Esophagus muscularis mucosa (tissue), 4 donors: ENCODE data around the gene CHAC1. TPM values are rescaled to one million over a fixed set of nuclear protein-coding genes. Genes with fewer than 3 reads are reported as not detected.

Experiments
- DNase-seq: peaks from one replicate; pipeline ENCODE4 v3.0.0-alpha.2; 2017; ENCODE audit errors: extremely low spot score
- H3K27ac ChIP-seq, 4 donors: fragments of 200-600 bp; sonication (generic); replicated peaks in 1 of 4; 1 replicate in 3 of 4; 2 replicates in 1 of 4; pipeline ENCODE4 v1.5.1; 2016 to 2019; ENCODE audit warnings: mild to moderate bottlenecking in 1 of 4
- H3K27me3 ChIP-seq, 4 donors: fragments of 200-600 bp; sonication (generic); one replicate each; pipeline versions ENCODE4 v1.5.1 to v1.6.0; 2016 to 2019
- H3K36me3 ChIP-seq, 4 donors: fragments of 200-600 bp; sonication (generic); one replicate each; pipeline ENCODE4 v1.5.1; 2016 to 2019
- H3K4me1 ChIP-seq, 4 donors: fragments of 200-600 bp; sonication (generic); one replicate each; pipeline ENCODE4 v1.5.1; 2016 to 2019
- H3K4me3 ChIP-seq, 4 donors: fragments of 200-600 bp; sonication (generic); 1 replicate in 2 of 4; 2 replicates in 2 of 4; pipeline ENCODE4 v1.5.1; 2016 to 2019; ENCODE audit warnings: mild to moderate bottlenecking in 4 of 4, moderate library complexity in 1 of 4
- H3K9me3 ChIP-seq, 4 donors: fragments of 200-600 bp; sonication (generic); 1 replicate in 3 of 4; 2 replicates in 1 of 4; pipeline ENCODE4 v1.5.1; 2016 to 2019
- EP300 ChIP-seq: sonication (generic); formaldehyde crosslinking; IDR thresholded peaks from one replicate; pipeline ENCODE4 v1.6.1; 2017; ENCODE audit warnings: antibody characterized with exemption
- POLR2A ChIP-seq: fragments of 450-650 bp; IDR thresholded peaks from one replicate; pipeline ENCODE4 v1.6.1; 2017; ENCODE audit warnings: antibody characterized with exemption, moderate library complexity, mild to moderate bottlenecking, low read depth
- POLR2AphosphoS5 ChIP-seq, 2 donors: sonication (generic); formaldehyde crosslinking; IDR thresholded peaks; one replicate each; pipeline ENCODE4 v1.6.1; 2017; ENCODE audit warnings: antibody characterized with exemption in 2 of 2
- WGBS: methylation state at CpG from one replicate; pipeline ENCODE4 v1.1.5; 2018; 5-methylcytosine and 5-hydroxymethylcytosine counted together
- intact Hi-C: fragments of 100-400 bp; cut with DNase I; formaldehyde crosslinking; loops from one replicate; pipeline ENCODE4 v1.15.1; 2023
- total RNA-seq, 4 donors: library from RNA; depleted of rRNA; stranded (reverse); fragments of >200 nt; gene quantifications; one replicate each; pipeline versions ENCODE4 v1.1.0 to v1.2.1, GENCODE V29; 2016
- TF ChIP-seq, protein P1 (sequence below), 3 experiments: fragments of 200-600 bp in 2 of 3; fragments of 450-650 bp in 1 of 3; sonication (generic) in 2 of 3; IDR thresholded peaks; one replicate each; pipeline ENCODE4 v1.5.1; 2017 to 2019; ENCODE audit warnings: antibody characterized with exemption in 3 of 3, mild to moderate bottlenecking in 2 of 3, moderate library complexity in 1 of 3

Gene CHAC1
- total RNA-seq, 4 donors from 2014 or later = 0.66 to 3.6 (median 1.3) TPM

DNA sequence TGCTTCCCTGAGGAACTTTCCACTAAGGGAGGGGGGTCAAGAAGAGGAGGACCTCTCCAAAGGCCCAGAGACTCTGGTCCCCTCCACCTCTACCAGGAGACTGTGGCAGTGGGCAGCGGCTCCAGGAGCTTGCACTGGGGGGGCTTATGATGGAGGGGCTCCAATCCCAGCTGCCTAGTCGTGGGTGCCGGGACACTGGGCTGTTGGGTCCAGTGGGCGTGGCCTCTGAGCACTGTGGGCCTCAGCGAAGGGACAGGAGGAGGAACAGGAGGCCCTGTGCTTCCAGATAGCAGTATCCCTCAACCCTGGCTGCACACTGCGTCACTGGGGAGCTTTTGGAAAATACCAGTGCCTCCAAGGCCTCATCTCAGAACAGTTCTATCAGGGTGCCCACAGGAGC is 37.6 kb upstream of the CHAC1 start:
- Histone ChIP-seq H3K27ac (peak overlapping the region in 1 of 4 donors; percentile 34), H3K36me3 (no peaks in the 10 kb centered on the region), H3K9me3 (no peaks in the 10 kb centered on the region), H3K27me3 (peaks cover 0 to 11% (median 0%) of the 10 kb centered on the region in 4 donors), H3K4me3 (no peak overlapping the region), H3K4me1 (peaks cover 0 to 19% (median 10%) of the 10 kb centered on the region in 4 donors)
- no CpG with 5 or more reads among the region's 6 CpGs for WGBS
- TF ChIP-seq POLR2AphosphoS5 (IDR thresholded peaks at IDR 0.05) (no peak), EP300 (no peak), POLR2A (no peak)
- TF ChIP-seq, protein P1, sequence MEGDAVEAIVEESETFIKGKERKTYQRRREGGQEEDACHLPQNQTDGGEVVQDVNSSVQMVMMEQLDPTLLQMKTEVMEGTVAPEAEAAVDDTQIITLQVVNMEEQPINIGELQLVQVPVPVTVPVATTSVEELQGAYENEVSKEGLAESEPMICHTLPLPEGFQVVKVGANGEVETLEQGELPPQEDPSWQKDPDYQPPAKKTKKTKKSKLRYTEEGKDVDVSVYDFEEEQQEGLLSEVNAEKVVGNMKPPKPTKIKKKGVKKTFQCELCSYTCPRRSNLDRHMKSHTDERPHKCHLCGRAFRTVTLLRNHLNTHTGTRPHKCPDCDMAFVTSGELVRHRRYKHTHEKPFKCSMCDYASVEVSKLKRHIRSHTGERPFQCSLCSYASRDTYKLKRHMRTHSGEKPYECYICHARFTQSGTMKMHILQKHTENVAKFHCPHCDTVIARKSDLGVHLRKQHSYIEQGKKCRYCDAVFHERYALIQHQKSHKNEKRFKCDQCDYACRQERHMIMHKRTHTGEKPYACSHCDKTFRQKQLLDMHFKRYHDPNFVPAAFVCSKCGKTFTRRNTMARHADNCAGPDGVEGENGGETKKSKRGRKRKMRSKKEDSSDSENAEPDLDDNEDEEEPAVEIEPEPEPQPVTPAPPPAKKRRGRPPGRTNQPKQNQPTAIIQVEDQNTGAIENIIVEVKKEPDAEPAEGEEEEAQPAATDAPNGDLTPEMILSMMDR (IDR thresholded peaks at IDR 0.05) = no peak
- no peak for DNase-seq
- intact Hi-C loops = no loop called here

DNA sequence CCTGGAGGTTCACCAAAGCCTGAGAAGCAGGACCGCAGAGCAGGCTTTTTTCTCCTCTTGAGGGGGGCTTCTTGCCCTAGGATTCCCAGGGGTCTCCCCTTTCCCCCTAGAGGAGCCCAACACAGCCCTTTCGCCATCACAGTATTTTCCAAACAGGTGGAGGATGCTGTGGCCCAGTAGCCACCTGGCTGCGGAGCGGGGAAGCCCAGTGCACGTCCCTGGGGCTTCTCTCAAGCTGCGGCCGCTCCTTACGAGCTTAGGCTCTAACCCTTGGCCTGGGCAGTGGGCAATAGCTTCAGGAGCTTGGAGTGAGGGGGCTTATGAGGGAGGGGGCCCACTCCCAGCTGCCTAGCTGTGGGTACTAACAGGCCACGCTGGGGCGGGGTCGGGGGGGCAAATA is 35.7 kb upstream of the CHAC1 start:
- Histone ChIP-seq H3K27me3 (peaks cover 0 to 11% (median 0%) of the 10 kb centered on the region in 4 donors), H3K27ac (peak overlapping the region in 2 of 4 donors; percentile 2 to 43), H3K4me1 (peaks cover 0 to 19% (median 10%) of the 10 kb centered on the region in 4 donors), H3K36me3 (no peaks in the 10 kb centered on the region), H3K4me3 (no peak overlapping the region), H3K9me3 (no peaks in the 10 kb centered on the region)
- 73% methylated on average over 10 of the region's 11 CpGs for WGBS
- TF ChIP-seq, protein P1 (IDR thresholded peaks at IDR 0.05) = no peak
- TF ChIP-seq POLR2AphosphoS5 (IDR thresholded peaks at IDR 0.05) = no peak
- no peak for TF ChIP-seq POLR2A
- TF ChIP-seq EP300 = no peak
- no peak for DNase-seq
- intact Hi-C loops = no loop called here

DNA sequence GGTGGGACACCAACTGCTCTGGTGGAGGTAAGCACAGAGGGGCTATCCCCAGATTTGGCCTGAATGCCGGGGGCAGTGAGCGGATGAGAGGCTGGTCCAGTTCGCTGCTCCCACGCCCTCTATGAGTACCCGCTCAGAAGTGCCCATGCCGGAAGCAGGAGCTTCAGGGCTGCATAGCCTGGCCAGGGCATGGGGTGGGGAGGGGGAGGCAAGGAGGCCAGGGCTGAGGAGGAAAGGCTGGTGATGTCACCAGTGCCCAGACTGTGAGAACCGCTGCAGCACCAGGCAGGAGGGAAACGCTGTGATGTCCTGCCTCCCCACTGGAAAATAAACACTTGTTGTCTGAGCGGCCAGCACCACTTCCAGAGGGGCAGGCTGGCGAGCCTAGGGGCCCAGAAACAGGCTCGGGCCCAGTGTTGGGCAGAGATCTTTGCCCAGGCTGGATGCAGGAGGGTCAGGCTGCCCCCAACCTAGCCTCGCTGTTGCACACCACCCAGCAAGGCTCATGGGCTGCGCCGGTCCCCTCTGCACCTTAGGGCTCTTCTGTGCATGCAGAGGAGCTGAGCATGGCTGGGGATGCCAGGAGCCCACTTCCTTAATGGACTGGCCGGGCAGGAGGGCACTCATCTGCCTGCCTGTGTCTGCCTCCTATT is 35.0 kb upstream of the CHAC1 start:
- Histone ChIP-seq H3K9me3 (no peaks in the 10 kb centered on the region), H3K4me3 (no peak overlapping the region), H3K27me3 (peaks cover 0 to 11% (median 0%) of the 10 kb centered on the region in 4 donors), H3K4me1 (peaks cover 0 to 19% (median 10%) of the 10 kb centered on the region in 4 donors), H3K36me3 (no peaks in the 10 kb centered on the region), H3K27ac (peak overlapping the region in 3 of 4 donors; percentile 2 to 59 (median 43))
- TF ChIP-seq, protein P1 (IDR thresholded peaks at IDR 0.05) = no peak
- TF ChIP-seq EP300 (no peak), POLR2A (no peak), POLR2AphosphoS5 (IDR thresholded peaks at IDR 0.05) (no peak)
- no peak for DNase-seq
- 76% methylated on average over 5 of the region's 15 CpGs for WGBS
- intact Hi-C loops = no loop called here

DNA sequence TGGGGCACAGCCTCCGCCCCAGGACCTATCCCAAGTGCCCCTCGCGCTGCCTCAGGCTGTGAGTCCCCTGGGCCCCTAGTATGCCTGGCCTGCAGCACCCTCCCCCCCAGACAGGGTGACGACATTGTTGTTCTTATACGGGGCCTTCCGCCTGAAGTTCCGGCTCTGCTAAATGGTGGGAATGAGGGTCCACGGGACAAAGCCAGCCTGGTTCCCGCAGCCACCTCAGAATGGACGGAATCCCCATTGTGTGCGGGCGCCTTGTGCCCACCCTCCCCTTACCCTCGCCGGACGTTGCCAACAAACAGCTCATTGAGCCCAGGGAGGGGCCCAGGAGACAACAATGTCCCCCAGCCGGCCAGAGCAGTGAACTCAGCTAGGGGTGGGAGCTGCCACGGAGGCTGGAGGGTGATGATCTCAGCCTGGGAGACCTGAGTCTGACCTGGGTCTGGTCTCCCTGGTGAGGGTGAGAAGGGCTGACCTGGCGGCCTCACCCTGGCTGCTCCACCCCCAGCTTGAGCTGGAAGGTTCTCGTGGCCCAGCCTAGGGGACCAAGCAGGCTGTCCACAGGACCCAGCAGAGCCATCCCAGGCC is 34.4 kb upstream of the CHAC1 start:
- no peak for TF ChIP-seq POLR2AphosphoS5 (IDR thresholded peaks at IDR 0.05)
- no peak for TF ChIP-seq EP300
- TF ChIP-seq, protein P1 (IDR thresholded peaks at IDR 0.05) = no peak
- no peak for TF ChIP-seq POLR2A
- intact Hi-C loops = no loop called here
- WGBS = 64% methylated on average over 4 of the region's 19 CpGs

More for the DNA sequence above, 34.4 kb upstream of the CHAC1 start:
- no peak for DNase-seq
- Histone ChIP-seq H3K4me3 (no peak overlapping the region), H3K27ac (peak overlapping the region in 3 of 4 donors; percentile 2 to 59 (median 43)), H3K36me3 (no peaks in the 10 kb centered on the region), H3K4me1 (peaks cover 0 to 19% (median 9%) of the 10 kb centered on the region in 4 donors), H3K27me3 (peaks cover 0 to 11% (median 0%) of the 10 kb centered on the region in 4 donors), H3K9me3 (no peaks in the 10 kb centered on the region)
